Kidney (tissue), 14 donors: ENCODE measurements around the gene ACAP1. TPM values are rescaled to one million over a fixed set of nuclear protein-coding genes. Genes with fewer than 3 reads are reported as not detected.

Source experiments
- DNase-seq, 5 donors: peaks; one replicate each; pipeline ENCODE4 v3.0.0-alpha.2; 2013 to 2020
- FAIRE-seq: peaks from 2 replicates; lab custom pipeline; 2012; peaks lifted over from hg19 to GRCh38; lab: Jason Lieb, UNC
- H3K27ac ChIP-seq, 2 donors: one replicate each; pipeline ENCODE4 v1.7.0; 2013; ENCODE audit warnings: low read depth in 2 of 2, low read length in 2 of 2, inconsistent platforms in 1 of 2
- H3K27me3 ChIP-seq: one replicate; pipeline ENCODE4 v1.7.1; 2013; ENCODE audit warnings: low read length, inconsistent platforms; ENCODE audit not compliant: control insufficient read depth, insufficient read depth
- H3K36me3 ChIP-seq, 3 donors: one replicate each; pipeline versions ENCODE4 v1.7.0 to v1.7.1; 2013; ENCODE audit warnings: low read length in 3 of 3, control low read depth in 1 of 3, inconsistent platforms in 1 of 3; ENCODE audit not compliant: insufficient read depth in 3 of 3, control insufficient read depth in 2 of 3
- H3K4me1 ChIP-seq, 3 donors: one replicate each; pipeline versions ENCODE4 v1.7.0 to v1.7.1; 2013; ENCODE audit warnings: low read length in 3 of 3, inconsistent platforms in 1 of 3, low read depth in 1 of 3; ENCODE audit not compliant: control insufficient read depth in 2 of 3, insufficient read depth in 2 of 3
- H3K4me3 ChIP-seq, 3 donors: one replicate each; pipeline versions ENCODE4 v1.7.0 to v1.8.1; 2013; ENCODE audit warnings: low read length in 3 of 3, control low read depth in 1 of 3, inconsistent platforms in 1 of 3
- H3K9ac ChIP-seq, 3 donors: one replicate each; pipeline versions ENCODE4 v1.7.0 to v1.7.1; 2013; ENCODE audit warnings: low read length in 3 of 3, control low read depth in 1 of 3, inconsistent platforms in 1 of 3
- H3K9me3 ChIP-seq, 3 donors: one replicate each; pipeline versions ENCODE4 v1.7.0 to v1.7.1; 2013; ENCODE audit warnings: low read length in 3 of 3, control low read depth in 1 of 3, inconsistent platforms in 1 of 3; ENCODE audit not compliant: control insufficient read depth in 2 of 3, insufficient read depth in 1 of 3
- CTCF ChIP-seq: IDR thresholded peaks from 3 replicates; pipeline ENCODE4 v1.5.1; 2012; ENCODE audit warnings: mild to moderate bottlenecking, moderate library complexity, borderline replicate concordance; ENCODE audit not compliant: insufficient read depth; ENCODE audit errors: extremely low read depth
- intact Hi-C: fragments of 100-400 bp; cut with DNase I; formaldehyde crosslinking; loops from one replicate; pipeline ENCODE4 v1.11.1; 2022
- polyA plus RNA-seq: library from polyadenylated mRNA; stranded (reverse); fragments of 350-450 nt; fragmentation: Illumina TruSeq; extraction: RNeasy Lipid Tissue Mini Kit (QIAGEN cat#74804); gene quantifications from one replicate; pipeline ENCODE4 v1.2.3, GENCODE V29; 2014; ENCODE audit warnings: low read depth, low replicate concordance; ENCODE audit not compliant: insufficient read depth
- total RNA-seq: library from RNA; stranded (reverse); fragmentation: NEBNext Ultra II Directional; extraction: Animal tissue kit (Norgen Biotek cat#: 25700); gene quantifications from one replicate; pipeline ENCODE4 v1.2.1, GENCODE V29; 2021
- donor health status: control.
- donor health status: control.
- donor health status: control.
- donor health status: control.
- donor health status: control.
- donor health status: DM: yes; HTN: yes; CAD: no.
- donor health status: Normal renal cell carcinoma (clear cell type).

Gene ACAP1
- total and polyA plus RNA-seq, 2 donors from 2014 or later = 9.9 to 26.0 TPM

- H3K4me3 ChIP-seq = peak overlapping the region; percentile 75 to 82 (median 75)
- H3K9me3 ChIP-seq = no peaks in the 10 kb centered on the region
- peak; percentile 42 to 79 (median 74) for DNase-seq
- peaks cover 0 to 8% (median 0%) of the 10 kb centered on the region in 3 donors for H3K4me1 ChIP-seq
- peak overlapping the region; percentile 49 to 87 (median 84) for H3K9ac ChIP-seq
- no peaks in the 10 kb centered on the region for H3K27me3 ChIP-seq
- no peak for TF ChIP-seq CTCF
- intact Hi-C loops = no loop called here
- peaks cover 3% of the 10 kb centered on the region in 3 donors for H3K36me3 ChIP-seq
- FAIRE-seq = no peak
- H3K27ac ChIP-seq = peak overlapping the region; percentile 90 to 91
Observed at GRCh38 chr17:7393613-7394451, 57.5 kb downstream of the ACAP1 start.

- H3K27ac ChIP-seq = peak within 1 kb of the TSS; percentile 90 to 91
- peak; percentile 22 for TF ChIP-seq CTCF
- intact Hi-C loops = no loop called here
Observed at GRCh38 chr17:7394452-7395191, 58.3 kb downstream of the ACAP1 start, which contains the start of gene PLSCR3. TSS of gene PLSCR3 (minus strand) at chr17:7394525. CDS start at chr17:7394110, 415 bp downstream.

GRCh38 chr17:7396147-7396546 is 59.8 kb downstream of the ACAP1 start:
- no peak for TF ChIP-seq CTCF
- Histone ChIP-seq H3K27me3 (no peaks in the 10 kb centered on the region), H3K4me3 (no peak overlapping the region), H3K27ac (no peak overlapping the region), H3K9ac (no peak overlapping the region), H3K4me1 (peaks cover 0 to 8% (median 0%) of the 10 kb centered on the region in 3 donors), H3K9me3 (no peaks in the 10 kb centered on the region), H3K36me3 (peaks cover 0 to 3% (median 0%) of the 10 kb centered on the region in 3 donors)
- DNase-seq (peak in 1 of 5 donors; percentile 42), FAIRE-seq (no peak)
- intact Hi-C loops = no loop called here

More at GRCh38 chr17:7394452-7395191, 58.3 kb downstream of the ACAP1 start, which contains the start of gene PLSCR3:
- Histone ChIP-seq H3K27me3 (no peaks in the 10 kb centered on the region), H3K4me1 (peaks cover 0 to 8% (median 0%) of the 10 kb centered on the region in 3 donors), H3K9me3 (no peaks in the 10 kb centered on the region), H3K36me3 (peaks cover 0 to 3% (median 0%) of the 10 kb centered on the region in 3 donors), H3K4me3 (peak within 1 kb of the TSS; percentile 75 to 82 (median 75)), H3K9ac (peak within 1 kb of the TSS; percentile 49 to 94 (median 87))
- FAIRE-seq (no peak), DNase-seq (peak; percentile 90 to 96 (median 94))
